Activated CD4-positive, alpha-beta T cell treated with anti-CD3 and anti-CD28 coated beads for 36 hours (primary cell): Measurements from ENCODE around the gene CEP295NL. TPM values are rescaled to one million over a fixed set of nuclear protein-coding genes. Genes with fewer than 3 reads are reported as not detected.
"Not testable (repeated sequence)": the region's sequence is repeated elsewhere in the genome, so short reads cannot be mapped to it uniquely, and the experiment has no call there.

Experiments used
- ATAC-seq: fragments of 200-7000 bp; cut with Tn5 transposase; one replicate; pipeline ENCODE4 v1.10.0; 2021; ENCODE audit warnings: mild to moderate bottlenecking, moderate library complexity
- CTCF ChIA-PET: fragments of 350-600 bp; sonication (Branson Sonifier 250); formaldehyde crosslinking; loops from one replicate; lab custom pipeline; 2021; ENCODE audit warnings: antibody characterized with exemption; lab: Charles Lee
- POLR2A ChIA-PET: fragments of 350-600 bp; sonication (Branson Sonifier 250); formaldehyde crosslinking; loops from one replicate; lab custom pipeline; 2021; ENCODE audit warnings: antibody characterized with exemption, inconsistent platforms; lab: Charles Lee
- DNase-seq: peaks from one replicate; pipeline ENCODE4 v3.0.0-alpha.2; 2020
- H3K27ac Mint-ChIP-seq: one replicate; pipeline ENCODE4 v1.8.0; 2021; ENCODE audit warnings: mixed read lengths
- H3K27me3 Mint-ChIP-seq: one replicate; pipeline ENCODE4 v1.8.0; 2021; ENCODE audit warnings: mixed read lengths
- H3K36me3 Mint-ChIP-seq: one replicate; pipeline ENCODE4 v1.8.0; 2021; ENCODE audit warnings: low read depth, mixed read lengths
- H3K4me1 Mint-ChIP-seq: one replicate; pipeline ENCODE4 v1.8.0; 2021; ENCODE audit warnings: mixed read lengths
- H3K4me3 Mint-ChIP-seq: one replicate; pipeline ENCODE4 v1.8.0; 2021; ENCODE audit warnings: mild to moderate bottlenecking, moderate library complexity, mixed read lengths
- H3K9me3 Mint-ChIP-seq: one replicate; pipeline ENCODE4 v1.8.0; 2021; ENCODE audit warnings: low read depth, mixed read lengths
- intact Hi-C, 2 experiments: fragments of 100-400 bp; cut with DNase I in 1 of 2; cut with micrococcal nuclease in 1 of 2; formaldehyde crosslinking; loops; one replicate each; pipeline versions ENCODE4 v1.14.2 to v1.15.1; 2022 to 2024; cut with DNase I, micrococcal nuclease
- total RNA-seq, 2 experiments: library from RNA; stranded (reverse); gene quantifications; one replicate each; pipeline ENCODE4 v1.2.3, GENCODE V29; 2021

CEP295NL gene
- total RNA-seq: not detected

- peak within 1 kb of the TSS; percentile 61 for H3K27ac Mint-ChIP-seq
- H3K4me1 Mint-ChIP-seq: peaks cover 15% of the 10 kb centered on the region
- ATAC-seq (peak; percentile 81), DNase-seq (peak; percentile 70)
- ChIA-PET POLR2A (interaction anchor here (0.8 kb wide), 1 partner anchor 13 kb away, joined by 3 read pairs; no protein-coding TSS in a partner anchor), CTCF (interaction anchor here (0.6 to 1.2 kb wide), 5 partner anchors 20 to 291 kb away, joined by 3 to 5 read pairs (median 3); no protein-coding TSS in a partner anchor)
- no peaks in the 10 kb centered on the region for H3K36me3 Mint-ChIP-seq
- no peaks in the 10 kb centered on the region for H3K9me3 Mint-ChIP-seq
- H3K4me3 Mint-ChIP-seq: no peak within 1 kb of the TSS
- intact Hi-C loops: no loop called here
- H3K27me3 Mint-ChIP-seq: no peaks in the 10 kb centered on the region
Observed at GRCh38 chr17:78903101-78903779, at the start of gene CEP295NL. TSS of gene CEP295NL (minus strand) at chr17:78903201. CDS start at chr17:78901828, 1,373 bp downstream.

- H3K27me3 Mint-ChIP-seq: peaks cover 2% of the 10 kb centered on the region
- H3K4me1 Mint-ChIP-seq: peaks cover 4% of the 10 kb centered on the region
- peaks cover 2% of the 10 kb centered on the region for H3K36me3 Mint-ChIP-seq
- ChIA-PET CTCF (interaction anchor here (0.7 to 1.4 kb wide), 4 partner anchors 12 to 109 kb away, joined by 3 to 5 read pairs (median 4); no protein-coding TSS in a partner anchor), POLR2A (no interaction called here)
- DNase-seq (no peak), ATAC-seq (no peak)
- H3K4me3 Mint-ChIP-seq: no peak overlapping the region
- intact Hi-C loops: no loop called here
- no peak overlapping the region for H3K27ac Mint-ChIP-seq
- H3K9me3 Mint-ChIP-seq: peaks cover 15% of the 10 kb centered on the region
Observed at GRCh38 chr17:78952706-78953105, 49.7 kb upstream of the CEP295NL start.

GRCh38 chr17:78951967-78952551 is 49.1 kb upstream of the CEP295NL start:
- peaks cover 2% of the 10 kb centered on the region for H3K36me3 Mint-ChIP-seq
- ChIA-PET POLR2A (no interaction called here), CTCF (interaction anchor here (0.8 to 1.1 kb wide), 4 partner anchors 13 to 108 kb away, joined by 3 read pairs; no protein-coding TSS in a partner anchor)
- ATAC-seq (no peak), DNase-seq (no peak)
- H3K27me3 Mint-ChIP-seq: peaks cover 2% of the 10 kb centered on the region
- peaks cover 15% of the 10 kb centered on the region for H3K9me3 Mint-ChIP-seq
- H3K27ac Mint-ChIP-seq: no peak overlapping the region
- no peak overlapping the region for H3K4me3 Mint-ChIP-seq
- H3K4me1 Mint-ChIP-seq: peaks cover 4% of the 10 kb centered on the region
- intact Hi-C loops: no loop called here

GRCh38 chr17:78950870-78951269 is 47.9 kb upstream of the CEP295NL start:
- Mint-ChIP-seq H3K4me3 (no peak overlapping the region), H3K9me3 (peaks cover 15% of the 10 kb centered on the region), H3K36me3 (peaks cover 2% of the 10 kb centered on the region), H3K27me3 (peaks cover 5% of the 10 kb centered on the region), H3K27ac (no peak overlapping the region), H3K4me1 (peaks cover 4% of the 10 kb centered on the region)
- intact Hi-C loops: no loop called here
- ChIA-PET POLR2A (no interaction called here), CTCF (interaction anchor here (1.1 kb wide), 1 partner anchor 14 kb away, joined by 3 read pairs; no protein-coding TSS in a partner anchor)
- ATAC-seq (no peak), DNase-seq (no peak)

- H3K4me1 Mint-ChIP-seq: no peaks in the 10 kb centered on the region
- peaks cover 3% of the 10 kb centered on the region for H3K27me3 Mint-ChIP-seq
- intact Hi-C loops: no loop called here
- H3K9me3 Mint-ChIP-seq: peaks cover 15% of the 10 kb centered on the region
- ChIA-PET CTCF (interaction anchor here (0.7 to 0.8 kb wide), 2 partner anchors 81 to 453 kb away, joined by 3 read pairs; no protein-coding TSS in a partner anchor), POLR2A (no interaction called here)
- H3K4me3 Mint-ChIP-seq: no peak overlapping the region
- ATAC-seq: no peak
- DNase-seq: no peak
- peaks cover 2% of the 10 kb centered on the region for H3K36me3 Mint-ChIP-seq
- H3K27ac Mint-ChIP-seq: no peak overlapping the region
Observed at GRCh38 chr17:78947235-78948149, 44.5 kb upstream of the CEP295NL start.

- H3K9me3 Mint-ChIP-seq: peaks cover 15% of the 10 kb centered on the region
- H3K27me3 Mint-ChIP-seq: peaks cover 3% of the 10 kb centered on the region
- no peak overlapping the region for H3K27ac Mint-ChIP-seq
- no peak overlapping the region for H3K4me3 Mint-ChIP-seq
- ATAC-seq: no peak
- H3K36me3 Mint-ChIP-seq: peaks cover 2% of the 10 kb centered on the region
- DNase-seq: no peak
- intact Hi-C loops: no loop called here
- ChIA-PET POLR2A (no interaction called here), CTCF (interaction anchor here (0.8 kb wide), 1 partner anchor 454 kb away, joined by 3 read pairs; no protein-coding TSS in a partner anchor)
- H3K4me1 Mint-ChIP-seq: no peaks in the 10 kb centered on the region
Observed at GRCh38 chr17:78946631-78947030, 43.6 kb upstream of the CEP295NL start.

- Mint-ChIP-seq H3K27me3 (peaks cover 3% of the 10 kb centered on the region), H3K27ac (no peak overlapping the region), H3K36me3 (peaks cover 2% of the 10 kb centered on the region), H3K4me1 (no peaks in the 10 kb centered on the region), H3K4me3 (no peak overlapping the region), H3K9me3 (peaks cover 13% of the 10 kb centered on the region)
- ATAC-seq (no peak), DNase-seq (no peak)
- ChIA-PET POLR2A (no interaction called here), CTCF (no interaction called here)
- intact Hi-C loops: no loop called here
Observed at GRCh38 chr17:78946131-78946530, 43.1 kb upstream of the CEP295NL start.

GRCh38 chr17:78945455-78945854 is 42.5 kb upstream of the CEP295NL start:
- DNase-seq, H3K27me3 Mint-ChIP-seq, POLR2A ChIA-PET, intact Hi-C loops, H3K36me3 Mint-ChIP-seq, H3K4me3 Mint-ChIP-seq, H3K4me1 Mint-ChIP-seq, ATAC-seq, H3K27ac Mint-ChIP-seq, H3K9me3 Mint-ChIP-seq, CTCF ChIA-PET: not testable (repeated sequence)

GRCh38 chr17:78944956-78945355 is 42.0 kb upstream of the CEP295NL start:
- Mint-ChIP-seq H3K9me3 (peaks cover 2% of the 10 kb centered on the region), H3K4me3 (no peak overlapping the region), H3K27me3 (peaks cover 3% of the 10 kb centered on the region), H3K36me3 (no peaks in the 10 kb centered on the region), H3K27ac (no peak overlapping the region), H3K4me1 (no peaks in the 10 kb centered on the region)
- intact Hi-C loops: no loop called here
- POLR2A ChIA-PET: no interaction called here
- no peak for DNase-seq
- no peak for ATAC-seq
- CTCF ChIA-PET: no interaction called here

GRCh38 chr17:78944026-78944425 is 41.0 kb upstream of the CEP295NL start:
- ATAC-seq (no peak), DNase-seq (no peak)
- Mint-ChIP-seq H3K27me3 (peaks cover 3% of the 10 kb centered on the region), H3K27ac (no peak overlapping the region), H3K4me1 (no peaks in the 10 kb centered on the region), H3K4me3 (no peak overlapping the region), H3K9me3 (no peaks in the 10 kb centered on the region), H3K36me3 (no peaks in the 10 kb centered on the region)
- POLR2A ChIA-PET: no interaction called here
- intact Hi-C loops: no loop called here
- CTCF ChIA-PET: interaction anchor here (0.6 kb wide), 1 partner anchor 163 kb away, joined by 3 read pairs; no protein-coding TSS in a partner anchor

GRCh38 chr17:78940708-78941107 is 37.7 kb upstream of the CEP295NL start:
- no peaks in the 10 kb centered on the region for H3K27me3 Mint-ChIP-seq
- no peak for ATAC-seq
- no peaks in the 10 kb centered on the region for H3K4me1 Mint-ChIP-seq
- no peak for DNase-seq
- intact Hi-C loops: no loop called here
- CTCF ChIA-PET: no interaction called here
- H3K4me3 Mint-ChIP-seq: no peak overlapping the region
- no peaks in the 10 kb centered on the region for H3K36me3 Mint-ChIP-seq
- no peaks in the 10 kb centered on the region for H3K9me3 Mint-ChIP-seq
- H3K27ac Mint-ChIP-seq: no peak overlapping the region
- POLR2A ChIA-PET: no interaction called here
